CD14-positive monocyte (primary cell): ENCODE data around the gene SRSF3. TPM values are rescaled to one million over a fixed set of nuclear protein-coding genes. Genes with fewer than 3 reads are reported as not detected.

Experiments used
- DNase-seq, 3 donors: peaks; one replicate each; pipeline ENCODE4 v3.0.0-alpha.2; 2011 to 2022
- H2AFZ ChIP-seq: 2 replicates; pipeline ENCODE4 v1.6.0; 2012; ENCODE audit warnings: mild to moderate bottlenecking, low read depth, low read length, inconsistent platforms; ENCODE audit not compliant: insufficient read depth, poor library complexity, severe bottlenecking
- H3K27ac ChIP-seq, 2 donors: 1 replicate in 1 of 2; 2 replicates in 1 of 2; pipeline ENCODE4 v1.5.1; 2012 to 2013; ENCODE audit warnings: low read length in 2 of 2, control low read depth in 1 of 2, inconsistent platforms in 1 of 2, low read depth in 1 of 2, mild to moderate bottlenecking in 1 of 2
- H3K27me3 ChIP-seq, 2 donors: one replicate each; pipeline versions ENCODE4 v1.6.0 to v1.6.1; 2011 to 2013; ENCODE audit warnings: low read length in 2 of 2; ENCODE audit not compliant: control insufficient read depth in 2 of 2, insufficient read depth in 2 of 2
- H3K36me3 ChIP-seq, 2 donors: replicated peaks in 1 of 2; 1 replicate in 1 of 2; 2 replicates in 1 of 2; pipeline versions ENCODE4 v1.5.1 to v1.6.1; 2012 to 2013; ENCODE audit warnings: low read length in 2 of 2, control low read depth in 1 of 2, inconsistent platforms in 1 of 2, mild to moderate bottlenecking in 1 of 2; ENCODE audit not compliant: insufficient read depth in 2 of 2, control insufficient read depth in 1 of 2
- H3K4me1 ChIP-seq, 2 donors: 1 replicate in 1 of 2; 2 replicates in 1 of 2; pipeline versions ENCODE4 v1.5.1 to v1.6.1; 2012 to 2013; ENCODE audit warnings: low read length in 2 of 2, control low read depth in 1 of 2, inconsistent platforms in 1 of 2, mild to moderate bottlenecking in 1 of 2, moderate library complexity in 1 of 2; ENCODE audit not compliant: insufficient read depth in 2 of 2, control insufficient read depth in 1 of 2
- H3K4me2 ChIP-seq: replicated peaks from 2 replicates; pipeline ENCODE3; 2012; ENCODE audit warnings: low read length, moderate library complexity, mild to moderate bottlenecking; ENCODE audit not compliant: poor library complexity, severe bottlenecking; ENCODE audit errors: extremely low read depth
- H3K4me3 ChIP-seq, 3 experiments: fragments of 200-600 bp in 1 of 3; sonication (generic) in 1 of 3; replicated peaks in 1 of 3; 1 replicate in 2 of 3; 2 replicates in 1 of 3; pipeline ENCODE4 v1.5.1; 2011 to 2013; ENCODE audit warnings: low read length in 3 of 3, mild to moderate bottlenecking in 3 of 3, control low read depth in 2 of 3, low read depth in 2 of 3, inconsistent platforms in 1 of 3, moderate library complexity in 1 of 3
- H3K79me2 ChIP-seq: 2 replicates; pipeline ENCODE4 v1.6.0; 2012; ENCODE audit warnings: mild to moderate bottlenecking, control low read depth, inconsistent platforms, low read length, moderate library complexity; ENCODE audit not compliant: insufficient read depth
- H3K9ac ChIP-seq: 2 replicates; pipeline ENCODE4 v1.6.0; 2017; ENCODE audit warnings: low read length, mild to moderate bottlenecking; ENCODE audit not compliant: insufficient read depth, poor library complexity, severe bottlenecking
- H3K9me3 ChIP-seq, 2 donors: replicated peaks in 1 of 2; 1 replicate in 1 of 2; 2 replicates in 1 of 2; pipeline versions ENCODE4 v1.5.1 to v1.6.1; 2012 to 2013; ENCODE audit warnings: low read length in 2 of 2, control low read depth in 1 of 2; ENCODE audit not compliant: control insufficient read depth in 1 of 2, insufficient read depth in 1 of 2
- H4K20me1 ChIP-seq: 2 replicates; pipeline ENCODE4 v1.6.0; 2012; ENCODE audit warnings: mild to moderate bottlenecking, low read length, control low read depth, moderate library complexity; ENCODE audit not compliant: insufficient read depth
- H3K27ac Mint-ChIP-seq, 7 donors: one replicate each; pipeline ENCODE4 v1.8.0; 2020; ENCODE audit warnings: mild to moderate bottlenecking in 7 of 7, mixed read lengths in 7 of 7, moderate library complexity in 6 of 7, inconsistent platforms in 2 of 7
- H3K27me3 Mint-ChIP-seq, 3 donors: one replicate each; pipeline ENCODE4 v1.8.0; 2021 to 2022; ENCODE audit warnings: low read depth in 3 of 3, mild to moderate bottlenecking in 3 of 3, mixed read lengths in 3 of 3, moderate library complexity in 3 of 3, inconsistent platforms in 1 of 3
- H3K36me3 Mint-ChIP-seq, 2 donors: one replicate each; pipeline ENCODE4 v1.8.0; 2020; ENCODE audit warnings: mixed read lengths in 2 of 2, inconsistent platforms in 1 of 2, mild to moderate bottlenecking in 1 of 2
- H3K4me1 Mint-ChIP-seq: one replicate; pipeline ENCODE4 v1.8.0; 2020; ENCODE audit warnings: mild to moderate bottlenecking, mixed read lengths
- H3K4me3 Mint-ChIP-seq, 2 donors: one replicate each; pipeline ENCODE4 v1.8.0; 2020; ENCODE audit warnings: mild to moderate bottlenecking in 2 of 2, mixed read lengths in 2 of 2, moderate library complexity in 1 of 2
- H3K9me3 Mint-ChIP-seq, 7 donors: one replicate each; pipeline ENCODE4 v1.8.0; 2020 to 2022; ENCODE audit warnings: mixed read lengths in 7 of 7, mild to moderate bottlenecking in 6 of 7, moderate library complexity in 6 of 7, inconsistent platforms in 2 of 7
- CTCF ChIP-seq: fragments of 200-600 bp; IDR thresholded peaks from one replicate; pipeline ENCODE4 v1.8.0; 2022; ENCODE audit warnings: antibody characterized with exemption, mild to moderate bottlenecking
- whole genome bisulfite sequencing: methylation state at CpG from one replicate; pipeline ENCODE4 v1.1.5; 2013; ENCODE audit warnings: missing lambda C conversion rate; ENCODE audit not compliant: insufficient coverage; 5-methylcytosine and 5-hydroxymethylcytosine counted together
- intact Hi-C, 2 donors: fragments of 100-400 bp; cut with micrococcal nuclease; formaldehyde crosslinking; loops; one replicate each; pipeline versions ENCODE4 v1.15.0 to v1.15.1; 2023
- polyA plus RNA-seq, 3 donors: library from polyadenylated mRNA; depleted of rRNA in 1 of 3; unstranded in 2 of 3; stranded (reverse) in 1 of 3; fragments of 300-500 nt in 2 of 3; fragments of >200 nt in 1 of 3; fragmentation: Illumina TruSeq in 2 of 3; gene quantifications; 1 replicate in 2 of 3; 2 replicates in 1 of 3; pipeline ENCODE4 v1.2.3, GENCODE V29; 2012 to 2021

Gene SRSF3
- polyA plus RNA-seq, 3 donors: 293 to 341 (median 297) TPM

DNA sequence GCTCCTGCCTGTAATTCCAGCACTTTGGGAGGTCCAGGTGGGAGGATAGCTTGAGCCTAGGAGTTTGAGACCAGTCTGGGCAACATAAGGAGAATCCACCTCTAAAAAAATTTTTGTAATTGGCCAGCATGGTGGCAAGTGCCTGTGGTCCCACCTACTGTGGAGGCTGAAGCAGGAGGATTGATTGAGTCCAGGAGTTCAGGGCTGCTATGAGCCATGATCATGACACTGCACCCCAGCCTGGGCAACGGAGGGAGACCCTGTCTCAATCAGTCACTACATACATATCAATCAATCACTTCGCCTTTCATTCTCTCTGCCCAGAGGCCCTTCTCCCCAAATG, 45.8 kb upstream of the SRSF3 start:
- Histone ChIP-seq H3K9ac (no peak overlapping the region), H2AFZ (no peak overlapping the region), H3K4me3 (no peak overlapping the region), H3K36me3 (no peaks in the 10 kb centered on the region), H3K4me1 (peaks cover 35 to 47% of the 10 kb centered on the region in 2 donors), H3K27ac (peak overlapping the region; percentile 54 to 90), H4K20me1 (peaks cover 11% of the 10 kb centered on the region), H3K27me3 (no peaks in the 10 kb centered on the region), H3K9me3 (no peaks in the 10 kb centered on the region), H3K4me2 (no peak overlapping the region), H3K79me2 (peaks cover 40% of the 10 kb centered on the region)
- no peak overlapping the region for H3K4me3 Mint-ChIP-seq
- intact Hi-C loops: loop anchor here (5.0 to 10.0 kb wide), 4 partner anchors 44 to 1291 kb away; partner anchors contain the start of genes KCTD20 (in 1 of the 2), PXT1 (in 1 of the 2), SRSF3 (in 1 of the 2) and ZNF76 (in 1 of the 2)
- DNase-seq: no peak
- H3K4me1 Mint-ChIP-seq: peaks cover 40% of the 10 kb centered on the region
- H3K9me3 Mint-ChIP-seq: peaks cover 0 to 2% (median 0%) of the 10 kb centered on the region in 7 donors
- 96% methylated on average over 2 of the region's 2 CpGs for WGBS
- peaks cover 3 to 9% of the 10 kb centered on the region in 2 donors for H3K36me3 Mint-ChIP-seq
- H3K27me3 Mint-ChIP-seq: peaks cover 0 to 3% (median 0%) of the 10 kb centered on the region in 3 donors
- no peak for TF ChIP-seq CTCF
- H3K27ac Mint-ChIP-seq: peak overlapping the region; percentile 74 to 98 (median 92)

- Histone ChIP-seq H3K9me3 (no peaks in the 10 kb centered on the region), H3K9ac (no peak overlapping the region), H3K4me3 (no peak overlapping the region), H4K20me1 (no peaks in the 10 kb centered on the region), H3K4me1 (peaks cover 18 to 27% of the 10 kb centered on the region in 2 donors), H3K79me2 (peaks cover 18% of the 10 kb centered on the region), H3K4me2 (no peak overlapping the region), H2AFZ (no peak overlapping the region), H3K27ac (no peak overlapping the region), H3K36me3 (no peaks in the 10 kb centered on the region), H3K27me3 (no peaks in the 10 kb centered on the region)
- peaks cover 0 to 2% (median 0%) of the 10 kb centered on the region in 7 donors for H3K9me3 Mint-ChIP-seq
- DNase-seq: no peak
- H3K4me1 Mint-ChIP-seq: peaks cover 23% of the 10 kb centered on the region
- H3K27ac Mint-ChIP-seq: no peak overlapping the region
- H3K36me3 Mint-ChIP-seq: no peaks in the 10 kb centered on the region
- intact Hi-C loops: no loop called here
- no peak for TF ChIP-seq CTCF
- peaks cover 0 to 3% (median 0%) of the 10 kb centered on the region in 3 donors for H3K27me3 Mint-ChIP-seq
- H3K4me3 Mint-ChIP-seq: no peak overlapping the region
- 83% methylated on average over 1 of the region's 1 CpG for WGBS
These were observed 43.6 kb upstream of the SRSF3 start for GRCh38 chr6:36550473-36551000.
